HG03135 (cell line): ENCODE data around the gene CATSPERE.

ENCODE experiments used
- ATAC-seq: cut with Tn5 transposase; IDR thresholded peaks from one replicate; pipeline ENCODE4 v1.9.1; 2021; ENCODE audit warnings: mild to moderate bottlenecking, moderate library complexity; ENCODE audit not compliant: unreplicated experiment

The CATSPERE gene

GRCh38 chr1:244461245-244462071, at the start of gene CATSPERE:
Gene CATSPERE (plus strand): TSS chr1:244461273. CDS start chr1:244461430, 157 bp downstream.
- peak; percentile 97 for ATAC-seq

GRCh38 chr1:244412176-244412575, 48.9 kb upstream of the CATSPERE start:
- ATAC-seq, result no peak

- ATAC-seq, result no peak
These were observed 47.3 kb upstream of the CATSPERE start for GRCh38 chr1:244413736-244414135.

- no peak for ATAC-seq
These were observed 46.5 kb upstream of the CATSPERE start for GRCh38 chr1:244414543-244414942.

GRCh38 chr1:244419024-244419423, 42.0 kb upstream of the CATSPERE start:
- ATAC-seq, result no peak

DNA sequence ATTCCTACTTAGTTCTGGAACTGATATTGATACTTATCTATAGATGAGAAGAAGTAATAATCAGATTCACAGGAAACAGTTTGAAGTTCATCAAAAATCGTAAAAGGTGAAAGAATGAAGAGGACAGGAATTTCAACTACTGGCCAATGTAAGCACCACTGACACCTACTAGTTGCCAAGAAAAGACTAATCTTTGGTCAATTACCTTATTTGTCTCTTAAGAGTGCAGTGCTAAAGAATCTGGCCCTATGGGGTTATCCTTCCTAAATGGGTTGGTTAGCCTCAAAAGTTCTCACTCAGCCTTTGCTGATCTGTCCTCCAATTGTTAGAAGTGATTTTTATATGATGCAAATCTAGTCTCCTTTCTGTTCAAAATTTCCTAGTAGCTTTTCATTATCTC, 38.9 kb upstream of the CATSPERE start:
- ATAC-seq, result no peak

DNA sequence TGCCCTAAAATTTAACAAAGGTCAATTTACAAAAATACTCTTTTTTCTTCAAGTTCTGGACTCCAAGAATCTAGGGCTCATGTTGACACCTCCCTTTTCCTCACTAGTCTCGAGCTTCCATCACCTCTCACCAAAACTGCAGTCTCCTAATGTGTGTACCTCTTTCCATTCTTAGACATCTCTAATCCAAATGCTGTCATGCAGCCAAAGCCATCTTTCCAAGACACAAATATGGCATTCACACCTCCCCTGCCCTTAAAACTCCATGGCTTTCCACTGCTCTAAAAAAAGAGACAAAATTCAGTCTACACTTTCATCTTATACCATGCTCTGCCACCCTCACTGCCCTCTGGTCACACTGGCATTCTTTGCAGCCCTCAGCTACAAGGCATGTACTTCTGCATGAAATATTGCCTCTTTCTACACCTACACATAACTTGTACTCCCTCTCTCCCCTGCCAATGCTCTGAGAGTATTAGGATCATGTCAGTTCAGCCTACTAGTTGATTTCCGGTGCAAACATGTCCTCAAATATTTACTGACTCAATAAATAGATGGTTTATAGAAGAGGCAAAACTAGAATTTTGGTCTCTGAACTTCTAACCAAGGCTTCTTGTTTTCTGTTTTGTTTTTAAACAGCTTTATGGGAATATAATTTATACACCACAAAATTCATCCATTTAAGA, 36.3 kb upstream of the CATSPERE start:
- no peak for ATAC-seq

GRCh38 chr1:244427647-244428046, 33.4 kb upstream of the CATSPERE start:
- ATAC-seq, result no peak

DNA sequence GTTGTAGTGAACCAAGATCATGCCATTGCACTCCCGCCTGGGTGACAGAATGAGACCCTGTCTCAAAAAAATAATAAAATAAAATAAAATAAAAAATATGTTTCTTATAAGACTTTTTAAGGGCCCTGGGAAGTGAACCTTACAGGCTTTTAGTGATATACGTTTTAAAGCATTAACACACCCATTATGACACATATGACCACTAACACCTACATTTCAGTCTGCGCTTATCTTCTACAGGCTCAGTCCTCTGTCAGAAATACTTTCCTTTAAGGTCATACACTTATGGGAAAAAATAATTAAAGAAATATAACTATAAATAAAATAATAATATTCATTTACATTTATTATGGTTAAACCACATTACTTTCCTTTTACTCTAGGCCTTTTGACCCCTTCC, 31.3 kb upstream of the CATSPERE start:
- ATAC-seq, result no peak

DNA sequence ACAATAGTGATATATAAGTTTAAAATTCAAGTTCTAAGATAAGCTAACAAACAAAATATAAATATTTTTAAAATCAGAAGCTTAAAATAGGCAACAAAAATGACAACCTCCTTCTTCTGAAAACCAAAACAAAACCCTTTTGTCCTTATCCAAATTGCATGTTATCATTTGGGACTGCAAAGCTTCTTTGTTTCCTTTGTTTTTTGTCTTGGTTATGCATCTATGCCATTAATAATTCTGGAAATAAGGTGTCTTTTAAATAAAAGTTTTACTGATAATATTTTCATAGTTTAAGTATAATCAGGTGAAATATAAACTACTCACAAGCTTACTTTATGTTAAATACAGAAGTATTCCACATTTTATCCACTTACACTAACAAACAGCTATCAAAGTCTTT, 29.9 kb upstream of the CATSPERE start:
- no peak for ATAC-seq

DNA sequence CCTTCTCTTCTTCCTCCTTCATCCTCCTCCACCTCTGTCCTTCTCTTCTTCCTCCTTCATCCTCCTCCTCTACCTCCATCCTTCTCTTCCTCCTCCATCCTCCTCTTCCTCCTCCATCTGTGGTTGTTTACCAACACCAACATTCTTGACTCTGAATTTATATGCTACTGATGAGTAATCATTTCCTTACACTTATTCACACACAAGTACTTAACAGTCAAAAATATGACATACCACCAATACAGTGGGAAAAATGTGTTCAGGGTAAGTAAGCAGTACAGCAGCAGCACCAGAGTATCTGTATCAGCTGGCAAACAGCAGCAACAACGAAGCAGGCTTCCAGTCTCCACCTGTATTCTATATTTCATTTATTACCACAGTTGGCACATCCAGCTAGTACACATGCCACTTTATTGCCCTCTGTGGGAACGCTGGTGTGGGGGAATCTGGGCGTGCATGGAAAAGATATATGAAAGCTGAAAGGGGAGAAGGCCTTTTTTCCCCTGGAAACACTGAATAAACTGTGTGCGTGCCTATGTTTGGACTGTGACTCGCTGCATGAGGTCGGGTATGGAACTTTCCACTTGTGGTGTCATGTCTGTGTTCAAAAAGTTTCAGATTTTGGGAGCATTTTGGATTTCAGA, 25.4 kb upstream of the CATSPERE start:
- no peak for ATAC-seq

GRCh38 chr1:244436336-244437085, 24.6 kb upstream of the CATSPERE start:
- no peak for ATAC-seq

DNA sequence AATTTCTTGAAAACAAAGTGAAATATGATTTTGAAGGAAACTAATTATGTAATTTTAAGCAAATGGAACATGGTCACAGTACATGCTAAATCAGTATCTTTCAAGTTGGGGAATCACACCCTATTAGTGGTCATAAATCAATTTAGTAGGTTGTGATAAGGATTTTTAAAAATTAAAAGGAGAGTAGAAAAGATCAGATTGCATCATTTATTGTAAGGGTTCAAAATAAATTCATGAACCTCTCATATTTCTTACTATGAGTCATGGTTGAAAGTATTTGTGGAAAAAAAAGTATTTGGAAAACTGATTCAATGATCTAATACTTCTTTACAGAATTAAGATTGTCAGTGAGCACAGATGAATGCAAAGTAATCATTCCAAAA, 24.0 kb upstream of the CATSPERE start:
- ATAC-seq, result no peak

DNA sequence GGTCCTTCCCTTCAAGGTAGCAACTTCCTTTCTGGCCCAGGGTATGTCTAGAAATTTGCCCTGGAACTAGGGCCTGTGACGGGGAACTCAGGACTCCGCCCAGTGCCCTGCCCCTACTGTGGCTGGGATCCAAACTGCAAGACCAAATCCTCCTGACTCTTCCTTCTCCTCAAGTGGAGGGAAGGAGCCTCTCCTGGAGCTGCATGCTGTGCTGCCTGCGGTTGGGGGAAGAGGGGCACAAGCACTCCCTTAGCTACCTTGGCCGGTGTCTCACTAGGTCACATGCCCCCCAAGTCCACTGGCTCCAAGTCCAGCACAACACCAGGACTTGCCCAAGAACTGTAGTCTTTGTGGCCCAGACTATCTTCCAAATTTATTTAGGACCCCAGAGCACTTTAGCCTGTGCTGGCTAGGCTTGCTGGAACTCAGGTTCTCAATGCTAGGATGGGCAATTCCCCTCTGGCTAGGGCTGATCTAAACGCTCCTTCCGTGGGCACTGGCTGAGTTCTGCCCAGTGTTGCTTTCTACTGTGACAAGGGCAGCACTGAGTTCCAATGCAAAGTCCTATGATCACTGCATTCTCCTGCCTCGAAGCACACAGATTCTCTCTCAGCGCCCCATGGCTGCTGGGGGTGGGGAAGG, 21.6 kb upstream of the CATSPERE start:
- no peak for ATAC-seq

- no peak for ATAC-seq
These were observed 18.2 kb upstream of the CATSPERE start for GRCh38 chr1:244442850-244443249.

GRCh38 chr1:244444854-244445253, 16.2 kb upstream of the CATSPERE start:
- no peak for ATAC-seq

- no peak for ATAC-seq
These were observed 15.5 kb upstream of the CATSPERE start for GRCh38 chr1:244445320-244446181.

DNA sequence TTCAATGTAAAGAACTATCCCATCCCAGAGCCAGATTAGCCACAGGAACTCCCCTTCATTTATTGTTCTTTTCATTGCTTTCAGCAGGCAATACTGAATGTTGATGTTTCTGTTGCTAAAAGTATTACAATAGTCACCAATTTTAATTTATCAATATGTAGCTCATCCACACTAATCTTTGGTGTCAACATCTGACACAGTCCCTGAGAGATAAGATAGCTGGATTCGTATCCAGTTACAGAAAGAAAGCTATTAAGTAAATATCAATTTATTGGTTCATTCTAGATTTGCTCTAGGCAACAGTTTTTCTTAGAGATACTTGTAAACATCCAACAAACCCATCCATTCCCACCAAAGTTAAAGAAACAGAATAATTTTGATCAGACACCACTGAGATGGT, 14.0 kb upstream of the CATSPERE start:
- no peak for ATAC-seq

DNA sequence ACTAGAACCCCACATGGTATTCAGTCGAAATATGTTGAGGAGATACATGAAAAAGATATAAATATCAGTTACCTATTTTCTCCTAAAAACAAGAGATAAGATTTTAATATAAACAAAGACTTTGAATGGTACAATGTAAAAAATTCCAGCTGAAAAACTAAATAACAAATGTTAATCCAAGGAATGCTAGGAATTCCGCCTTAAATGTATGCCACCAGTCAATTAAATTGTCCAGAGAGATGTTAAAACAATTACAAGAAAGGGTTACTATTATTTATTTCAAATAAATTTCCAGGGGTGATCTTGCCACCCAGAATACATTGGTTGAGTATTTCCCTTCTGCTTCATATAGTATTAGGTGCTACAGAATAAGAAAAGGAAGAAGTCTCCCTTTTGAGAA, 13.5 kb upstream of the CATSPERE start:
- no peak for ATAC-seq
